Endothelial cell of umbilical vein (primary cell): Measurements from ENCODE around the gene MRE11.
"Not testable (repeated sequence)": the region's sequence is repeated elsewhere in the genome, so short reads cannot be mapped to it uniquely, and the experiment has no call there.

Experiments
- EZH2 ChIP-seq: IDR thresholded peaks from 2 replicates; pipeline ENCODE4 v1.6.1; 2012; ENCODE audit warnings: borderline replicate concordance, low read depth, mild to moderate bottlenecking, moderate library complexity, low read length, inconsistent platforms; ENCODE audit not compliant: severe bottlenecking
- POLR2A ChIP-seq: IDR thresholded peaks from 2 replicates; pipeline ENCODE4 v1.6.1; 2012; ENCODE audit warnings: low read depth, mild to moderate bottlenecking, control low read depth, low read length

- TF ChIP-seq EZH2, POLR2A: not testable (repeated sequence)
Observed at GRCh38 chr11:94506513-94506912, 12.9 kb upstream of the MRE11 start.
